Measurements from ENCODE around the gene HES3. TPM values are rescaled to one million over a fixed set of nuclear protein-coding genes. Genes with fewer than 3 reads are reported as not detected.

The HES3 gene
- total RNA-seq, 2 experiments from 2014 or later = not detected

DNA sequence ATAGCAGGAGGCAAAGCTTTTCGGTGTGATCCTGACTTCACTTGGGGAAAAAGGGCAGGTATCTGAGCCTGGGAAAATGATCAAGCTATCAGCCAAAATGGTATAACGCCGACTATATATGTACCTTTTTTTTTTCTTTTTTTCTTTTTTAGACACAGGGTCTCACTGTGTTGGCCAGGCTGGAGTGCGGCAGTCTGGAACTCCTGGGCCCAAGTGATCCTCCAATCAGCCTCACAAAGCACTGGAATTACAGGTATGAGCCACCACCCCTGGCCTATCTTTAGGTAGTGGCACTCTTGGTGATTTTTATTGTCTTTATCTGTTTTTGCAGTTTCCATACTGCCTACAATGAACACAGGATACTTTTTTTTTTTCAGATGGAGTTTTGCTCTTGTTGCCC lies 6.9 kb upstream of the HES3 start:
- Mint-ChIP-seq H3K27ac (no peak overlapping the region), H3K4me3 (peak overlapping the region; percentile 22), H3K4me1 (peaks cover 20% of the 10 kb centered on the region), H3K27me3 (peaks cover 40% of the 10 kb centered on the region), H3K36me3 (peaks cover 15% of the 10 kb centered on the region), H3K9me3 (no peaks in the 10 kb centered on the region)
- DNase-seq = no peak

GRCh38 chr1:6239213-6239752 lies 4.7 kb upstream of the HES3 start:
- H3K4me1 Mint-ChIP-seq = peaks cover 12% of the 10 kb centered on the region
- H3K27me3 Mint-ChIP-seq = peaks cover 55% of the 10 kb centered on the region
- no peak for DNase-seq
- H3K36me3 Mint-ChIP-seq = peaks cover under 1% of the 10 kb centered on the region
- H3K4me3 Mint-ChIP-seq = no peak overlapping the region
- no peak overlapping the region for H3K27ac Mint-ChIP-seq
- no peaks in the 10 kb centered on the region for H3K9me3 Mint-ChIP-seq

GRCh38 chr1:6239950-6240768 lies 3.8 kb upstream of the HES3 start:
- Mint-ChIP-seq H3K4me3 (no peak overlapping the region), H3K27me3 (peaks cover 64% of the 10 kb centered on the region), H3K27ac (no peak overlapping the region), H3K4me1 (peaks cover 6% of the 10 kb centered on the region), H3K36me3 (no peaks in the 10 kb centered on the region), H3K9me3 (no peaks in the 10 kb centered on the region)
- DNase-seq = no peak

DNA sequence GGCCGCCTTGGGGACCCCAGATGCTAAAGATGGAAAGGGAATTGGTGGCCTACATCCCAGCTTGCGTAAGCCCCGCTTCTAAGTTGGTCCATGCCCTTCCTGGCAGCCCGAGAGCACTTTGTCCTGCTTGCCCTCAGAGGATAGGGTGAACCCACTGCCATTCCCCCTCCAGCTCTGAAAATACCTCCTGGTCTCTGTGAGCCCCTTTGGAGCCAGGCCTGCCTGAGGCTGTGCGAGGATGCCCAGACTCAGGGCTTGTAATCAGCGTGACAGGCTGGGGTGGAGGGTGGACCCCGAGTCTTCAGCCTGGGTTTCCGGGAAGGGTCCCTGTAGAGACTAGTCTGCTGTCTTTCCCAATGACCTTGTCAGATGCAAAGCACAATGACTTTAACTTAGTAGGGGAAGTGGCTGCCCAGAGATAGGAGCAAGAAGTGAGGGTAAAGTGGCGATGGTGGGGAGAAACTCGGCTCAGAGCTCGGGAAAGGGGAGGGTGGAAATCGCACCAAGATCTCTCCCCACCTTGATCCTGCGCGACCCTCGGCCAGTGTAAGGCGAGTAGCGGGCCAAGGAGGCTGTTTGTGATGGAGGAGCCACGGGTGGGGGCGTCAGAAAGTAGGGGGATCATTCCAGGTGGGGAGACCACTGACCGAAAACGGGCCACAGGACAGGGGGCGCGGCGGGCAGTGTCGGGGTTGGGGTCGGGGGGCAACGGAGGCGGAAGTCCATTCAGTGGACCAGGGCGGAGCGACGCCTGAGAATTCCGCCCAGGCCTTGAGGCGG lies 2.7 kb upstream of the HES3 start:
- DNase-seq = no peak
- Mint-ChIP-seq H3K27ac (no peak overlapping the region), H3K36me3 (no peaks in the 10 kb centered on the region), H3K4me3 (no peak overlapping the region), H3K9me3 (no peaks in the 10 kb centered on the region), H3K27me3 (peaks cover 69% of the 10 kb centered on the region), H3K4me1 (peaks cover 4% of the 10 kb centered on the region)

GRCh38 chr1:6241887-6242740 lies 1.9 kb upstream of the HES3 start:
- Mint-ChIP-seq H3K9me3 (no peaks in the 10 kb centered on the region), H3K36me3 (no peaks in the 10 kb centered on the region), H3K4me1 (peaks cover 6% of the 10 kb centered on the region), H3K27ac (no peak overlapping the region), H3K27me3 (peaks cover 77% of the 10 kb centered on the region), H3K4me3 (no peak overlapping the region)
- DNase-seq = no peak

DNA sequence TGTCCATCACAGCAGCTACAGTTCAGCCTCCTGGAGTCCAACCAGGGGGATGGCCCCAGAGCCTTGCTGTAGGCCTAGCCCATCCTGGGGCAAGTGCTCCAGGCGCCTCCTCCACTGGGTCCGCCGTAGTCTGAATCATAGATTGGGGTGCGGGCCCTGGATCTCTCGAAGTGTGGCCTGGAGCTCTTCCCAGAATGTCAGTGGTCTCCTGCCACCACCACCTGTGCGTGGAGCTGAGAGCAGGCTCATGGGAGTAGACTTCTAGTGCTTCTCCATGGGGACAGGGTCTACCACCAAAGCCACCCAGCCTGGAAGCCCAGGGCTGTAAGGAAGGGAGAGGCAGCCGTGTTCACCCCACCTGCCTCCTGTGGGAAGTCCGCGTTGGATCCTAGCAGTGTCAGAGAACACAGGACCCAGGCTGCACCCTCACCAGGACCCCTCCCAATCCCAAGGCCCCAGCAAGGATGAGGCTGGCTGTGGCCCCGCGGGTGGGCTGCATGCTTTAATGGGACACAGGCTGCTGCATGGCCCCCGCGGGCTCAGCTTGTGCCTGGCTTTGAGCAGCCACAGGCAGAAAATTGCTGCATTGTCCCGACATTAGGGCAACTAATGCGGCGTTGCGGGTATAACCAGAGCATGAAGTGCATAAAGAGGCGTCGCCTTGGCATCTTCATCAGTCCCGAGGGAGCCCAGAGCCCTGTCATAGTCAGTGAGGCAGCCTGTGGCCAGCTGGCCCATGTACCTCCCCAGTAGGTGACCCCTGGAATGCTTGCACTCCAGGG lies 735 bp upstream of the HES3 start:
- H3K27ac Mint-ChIP-seq = no peak overlapping the region
- H3K4me1 Mint-ChIP-seq = peaks cover 6% of the 10 kb centered on the region
- no peak for DNase-seq
- H3K9me3 Mint-ChIP-seq = no peaks in the 10 kb centered on the region
- H3K27me3 Mint-ChIP-seq = peaks cover 81% of the 10 kb centered on the region
- no peak overlapping the region for H3K4me3 Mint-ChIP-seq
- no peaks in the 10 kb centered on the region for H3K36me3 Mint-ChIP-seq

DNA sequence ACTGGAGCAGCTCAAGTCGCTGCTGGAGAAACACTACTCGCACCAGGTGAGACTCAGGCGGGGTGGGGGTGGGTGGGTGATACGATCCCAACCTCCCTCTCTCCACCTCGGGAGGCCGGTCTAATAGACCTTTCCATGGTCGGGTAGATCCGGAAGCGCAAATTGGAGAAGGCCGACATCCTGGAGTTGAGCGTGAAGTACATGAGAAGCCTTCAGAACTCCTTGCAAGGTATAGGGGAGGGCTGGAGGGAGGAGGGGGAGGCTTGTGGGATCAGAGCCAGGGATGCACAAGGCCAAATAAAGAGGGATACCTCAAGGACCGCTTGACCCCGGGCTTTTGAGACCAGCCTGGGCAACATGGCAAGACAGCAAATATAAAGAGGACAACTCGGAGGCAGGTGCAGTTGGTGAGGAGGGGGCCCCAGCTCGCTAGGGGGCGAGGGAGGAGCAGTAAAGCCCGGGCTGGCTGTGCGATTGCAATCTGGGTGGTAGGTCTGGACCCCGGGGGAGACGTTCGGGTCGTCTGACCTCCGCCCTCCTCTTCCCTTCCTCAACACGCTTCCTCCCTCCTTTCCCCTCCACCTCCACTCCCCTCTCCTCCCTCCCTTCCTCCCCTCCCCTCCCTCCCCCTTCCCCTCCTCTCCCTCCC lies 546 bp downstream of the HES3 start:
- peaks cover 6% of the 10 kb centered on the region for H3K4me1 Mint-ChIP-seq
- H3K27me3 Mint-ChIP-seq = peaks cover 77% of the 10 kb centered on the region
- H3K4me3 Mint-ChIP-seq = no peak overlapping the region
- no peak overlapping the region for H3K27ac Mint-ChIP-seq
- DNase-seq = no peak
- no peaks in the 10 kb centered on the region for H3K9me3 Mint-ChIP-seq
- no peaks in the 10 kb centered on the region for H3K36me3 Mint-ChIP-seq

DNA sequence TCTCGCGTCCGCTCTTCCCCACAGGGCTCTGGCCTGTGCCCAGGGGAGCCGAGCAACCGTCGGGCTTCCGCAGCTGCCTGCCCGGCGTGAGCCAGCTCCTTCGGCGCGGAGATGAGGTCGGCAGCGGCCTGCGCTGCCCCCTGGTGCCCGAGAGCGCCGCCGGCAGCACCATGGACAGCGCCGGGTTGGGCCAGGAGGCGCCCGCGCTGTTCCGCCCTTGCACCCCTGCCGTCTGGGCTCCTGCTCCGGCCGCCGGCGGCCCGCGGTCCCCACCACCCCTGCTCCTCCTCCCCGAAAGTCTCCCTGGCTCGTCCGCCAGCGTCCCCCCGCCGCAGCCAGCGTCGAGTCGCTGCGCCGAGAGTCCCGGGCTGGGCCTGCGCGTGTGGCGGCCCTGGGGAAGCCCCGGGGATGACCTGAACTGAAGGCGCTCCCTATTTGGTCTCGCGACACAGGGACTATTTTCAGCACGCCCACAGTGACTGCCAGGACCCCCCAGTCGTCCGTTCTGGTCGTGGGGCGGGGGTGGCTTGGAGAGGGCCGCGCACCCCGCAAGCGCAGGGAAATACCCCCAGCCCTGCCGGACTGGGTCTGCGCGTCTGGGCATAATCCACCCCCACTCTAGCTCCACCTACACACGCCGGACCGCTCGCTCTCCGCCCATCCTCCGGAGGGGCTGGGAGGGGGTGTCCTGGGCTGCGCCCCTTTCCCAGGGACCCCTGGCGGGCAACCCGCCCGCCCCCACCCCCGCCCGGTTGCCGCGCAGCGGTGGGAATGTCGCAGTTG lies 1.3 kb downstream of the HES3 start:
- H3K27me3 Mint-ChIP-seq = peaks cover 75% of the 10 kb centered on the region
- H3K9me3 Mint-ChIP-seq = no peaks in the 10 kb centered on the region
- no peak overlapping the region for H3K4me3 Mint-ChIP-seq
- no peak overlapping the region for H3K27ac Mint-ChIP-seq
- no peaks in the 10 kb centered on the region for H3K36me3 Mint-ChIP-seq
- DNase-seq = peak; percentile 88
- H3K4me1 Mint-ChIP-seq = peaks cover 6% of the 10 kb centered on the region

DNA sequence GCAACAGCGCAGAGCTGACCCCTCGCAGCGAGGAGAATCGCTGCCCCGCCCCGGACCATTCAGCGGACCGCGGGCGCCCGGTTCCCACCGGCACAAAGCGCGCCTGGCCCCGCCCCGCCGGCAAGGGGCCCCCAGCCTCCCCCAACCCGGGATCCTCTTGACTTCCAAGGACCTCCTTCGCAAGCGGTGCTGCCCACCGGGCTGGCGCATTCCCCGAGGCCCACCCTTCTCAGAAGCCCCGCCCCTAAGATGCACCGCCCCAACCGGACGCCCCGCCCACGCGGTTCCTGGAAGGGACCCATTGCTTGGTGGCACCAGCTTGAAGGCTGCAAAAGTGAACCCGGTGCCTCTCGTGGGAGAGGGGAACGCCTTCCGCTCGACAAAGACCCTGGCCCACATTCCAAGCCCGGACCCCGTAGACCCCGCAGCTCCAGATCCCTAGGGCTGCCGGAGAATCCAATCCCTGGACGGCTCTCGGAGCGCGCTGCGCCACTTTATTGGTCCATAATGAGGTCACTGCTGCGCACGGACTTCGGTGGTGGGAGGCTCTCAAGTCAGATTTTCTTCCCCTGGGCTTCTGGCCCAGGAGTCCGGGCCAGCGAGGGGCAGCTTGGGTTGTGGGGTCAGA lies 2.0 kb downstream of the HES3 start:
- Mint-ChIP-seq H3K27ac (no peak overlapping the region), H3K27me3 (peaks cover 75% of the 10 kb centered on the region), H3K4me1 (peaks cover 6% of the 10 kb centered on the region), H3K9me3 (no peaks in the 10 kb centered on the region), H3K4me3 (no peak overlapping the region), H3K36me3 (no peaks in the 10 kb centered on the region)
- peak; percentile 67 for DNase-seq

GRCh38 chr1:6246497-6247467 lies 2.8 kb downstream of the HES3 start:
- no peaks in the 10 kb centered on the region for H3K9me3 Mint-ChIP-seq
- peaks cover 71% of the 10 kb centered on the region for H3K27me3 Mint-ChIP-seq
- peak; percentile 82 for DNase-seq
- no peaks in the 10 kb centered on the region for H3K36me3 Mint-ChIP-seq
- H3K27ac Mint-ChIP-seq = no peak overlapping the region
- H3K4me3 Mint-ChIP-seq = peak overlapping the region; percentile 34
- peaks cover 3% of the 10 kb centered on the region for H3K4me1 Mint-ChIP-seq

DNA sequence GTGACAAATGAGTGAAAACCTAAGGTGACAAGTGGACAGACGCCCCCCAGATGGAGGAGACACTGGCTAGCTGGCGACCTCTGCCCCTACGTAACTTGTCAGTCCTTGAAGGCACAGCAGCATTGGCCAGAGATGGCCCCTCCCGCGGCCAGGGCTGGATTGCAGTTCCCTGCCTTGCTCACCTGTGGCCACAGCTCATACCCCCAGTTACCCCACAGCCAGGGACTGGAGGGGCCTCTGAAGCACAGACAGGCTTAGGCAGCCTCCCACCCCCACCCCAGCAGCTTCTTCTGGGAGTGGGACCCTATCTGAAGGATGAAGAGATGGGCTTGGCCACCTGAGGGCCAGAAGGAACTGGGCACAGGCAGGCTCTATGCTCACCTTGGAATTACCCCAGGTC lies 3.7 kb downstream of the HES3 start:
- H3K4me3 Mint-ChIP-seq = no peak overlapping the region
- H3K4me1 Mint-ChIP-seq = peaks cover 3% of the 10 kb centered on the region
- no peak overlapping the region for H3K27ac Mint-ChIP-seq
- peaks cover 69% of the 10 kb centered on the region for H3K27me3 Mint-ChIP-seq
- no peak for DNase-seq
- H3K36me3 Mint-ChIP-seq = no peaks in the 10 kb centered on the region
- no peaks in the 10 kb centered on the region for H3K9me3 Mint-ChIP-seq

DNA sequence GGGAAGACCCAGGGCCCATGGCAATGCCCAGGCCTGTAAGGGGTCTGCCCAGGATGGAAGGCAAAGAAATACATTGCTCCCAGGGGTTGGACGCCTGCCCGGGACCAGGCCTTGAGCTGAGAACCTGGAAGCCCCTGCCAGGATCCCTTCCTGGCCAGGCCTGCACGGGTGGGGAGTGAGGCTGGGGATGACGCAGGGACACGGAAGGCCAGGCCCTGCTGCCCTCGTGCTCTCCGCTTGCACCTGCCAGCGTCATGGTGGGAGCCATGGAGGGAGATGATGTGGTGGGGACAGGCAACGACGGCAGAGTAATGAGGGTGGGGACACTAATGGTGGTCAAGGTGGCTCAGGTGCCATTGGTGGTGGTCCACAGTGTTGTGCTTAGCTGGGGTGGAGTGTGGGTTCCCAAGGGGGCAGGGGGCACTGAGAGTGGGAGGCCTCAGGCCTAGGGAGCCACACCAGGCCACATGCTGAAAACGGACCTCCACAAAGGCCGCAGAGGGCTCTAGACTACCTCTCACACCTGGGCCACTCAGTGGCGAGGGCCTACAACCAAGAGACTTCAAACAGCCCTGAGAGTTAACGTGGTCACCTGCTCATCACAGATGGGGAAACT lies 4.3 kb downstream of the HES3 start:
- no peaks in the 10 kb centered on the region for H3K9me3 Mint-ChIP-seq
- H3K4me1 Mint-ChIP-seq = peaks cover 3% of the 10 kb centered on the region

More for the DNA sequence above, 4.3 kb downstream of the HES3 start:
- Mint-ChIP-seq H3K27ac (no peak overlapping the region), H3K4me3 (no peak overlapping the region), H3K27me3 (peaks cover 64% of the 10 kb centered on the region), H3K36me3 (no peaks in the 10 kb centered on the region)
- DNase-seq = no peak
